SIG-M5 (cell line): Measurements from ENCODE around the gene STRIP1.

Experiments used
- DNase-seq: peaks from one replicate; lab custom pipeline; 2025; lab: John Stamatoyannopoulos, UW

The STRIP1 gene

GRCh38 chr1:110091791-110092190 lies 57.4 kb downstream of the STRIP1 start:
- DNase-seq: no peak

DNA sequence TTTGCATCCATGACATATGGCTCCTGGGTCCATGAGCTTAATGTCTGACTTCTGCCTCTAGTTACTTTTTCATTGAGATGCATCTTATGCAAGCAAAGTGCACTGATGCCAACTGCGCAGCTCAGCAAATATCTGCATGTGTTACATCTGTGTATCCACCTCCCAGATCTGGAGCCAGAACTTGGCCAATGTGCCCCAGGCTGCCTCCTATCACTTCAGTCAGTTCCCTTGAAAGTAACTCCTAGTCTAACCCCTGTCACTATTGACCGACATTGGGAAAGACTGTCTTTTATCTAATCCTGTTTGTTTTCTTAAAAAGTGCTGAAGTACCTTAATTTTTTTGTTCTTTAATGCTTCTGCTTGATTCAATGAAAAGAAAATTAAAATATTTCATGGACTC lies 58.6 kb downstream of the STRIP1 start:
- no peak for DNase-seq

- DNase-seq: no peak
These were observed 60.7 kb downstream of the STRIP1 start for GRCh38 chr1:110094931-110095654.

GRCh38 chr1:110097507-110098221 lies 63.2 kb downstream of the STRIP1 start:
- DNase-seq: no peak

- DNase-seq: no peak
These were observed 64.0 kb downstream of the STRIP1 start for GRCh38 chr1:110098222-110099026.

DNA sequence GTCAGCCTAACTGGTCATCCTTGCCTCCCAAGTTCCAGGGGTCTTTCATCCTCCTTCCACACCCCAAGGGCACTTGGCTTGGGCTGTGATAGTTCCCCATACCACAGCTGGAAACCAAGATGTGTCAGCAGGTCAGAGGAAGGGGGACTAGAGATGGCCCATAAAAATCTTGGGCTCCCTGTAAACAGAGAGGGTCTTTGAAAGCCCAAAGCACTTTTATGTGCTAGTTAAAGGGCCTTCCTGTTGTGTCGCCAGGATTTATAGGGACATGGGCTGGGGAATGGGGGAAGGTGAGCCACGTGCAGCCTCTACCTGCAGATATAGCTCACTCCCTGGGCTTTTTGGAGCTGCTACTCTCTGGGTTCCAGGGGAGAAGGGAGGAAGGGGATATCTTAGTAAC lies 65.9 kb downstream of the STRIP1 start:
- no peak for DNase-seq

GRCh38 chr1:110102081-110102480 lies 67.7 kb downstream of the STRIP1 start:
- peak; percentile 14 for DNase-seq
